A673 (cell line): ENCODE results near the gene DNM1.

Experiments used
- CTCF ChIP-seq: fragments of 300-800, 200-600 bp; sonication (generic); conservative IDR thresholded peaks from 2 replicates; pipeline ENCODE4 v1.5.1; 2017; ENCODE audit warnings: low read depth, mild to moderate bottlenecking, antibody characterized with exemption, low read length, moderate library complexity, mixed read lengths
- EZH2 ChIP-seq: fragments of 200-600 bp; sonication (generic); IDR thresholded peaks from 2 replicates; pipeline ENCODE4 v1.6.1; 2017; ENCODE audit warnings: borderline replicate concordance, low read depth, mild to moderate bottlenecking, mixed read lengths, antibody characterized with exemption, low read length; ENCODE audit not compliant: poor library complexity, severe bottlenecking

DNA sequence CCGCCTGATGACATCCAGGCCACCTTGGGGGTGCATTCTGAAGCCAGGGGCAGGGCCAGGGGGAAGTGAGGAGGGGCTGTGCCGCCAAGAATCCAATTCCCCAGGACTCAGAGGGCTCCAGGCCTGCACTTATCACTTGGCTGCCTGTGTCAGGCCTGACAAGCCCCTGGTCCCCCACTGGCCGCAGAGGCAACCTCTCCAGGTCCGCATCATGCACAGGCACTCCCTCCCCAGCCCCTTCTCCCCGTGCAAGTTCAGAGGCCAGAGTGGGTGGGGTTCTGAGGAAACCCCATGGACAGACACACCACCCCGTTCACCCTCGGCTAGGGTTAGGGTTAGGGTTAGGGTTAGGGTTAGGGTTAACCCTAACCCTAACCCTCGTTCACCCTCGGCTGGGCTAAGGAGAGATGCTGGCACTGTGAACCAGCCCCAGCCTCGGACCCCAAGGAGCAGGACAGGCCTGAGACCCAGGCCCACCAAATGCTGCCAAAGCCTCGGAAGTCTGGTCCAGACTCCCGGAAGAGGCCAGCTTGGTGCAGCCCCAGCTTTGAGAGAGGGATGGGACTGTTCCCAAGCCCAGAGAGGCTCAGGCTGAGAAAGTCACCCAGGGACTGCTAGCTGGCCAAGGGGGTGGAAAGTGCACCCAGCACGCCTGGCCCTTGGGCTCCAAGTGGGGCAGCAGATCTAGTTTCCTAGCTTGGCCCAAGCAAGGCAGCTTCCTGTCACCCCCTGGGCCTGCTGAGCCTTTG lies 49.1 kb upstream of the DNM1 start:
- TF ChIP-seq CTCF: no peak
- TF ChIP-seq EZH2: no peak
